SH-SY5Y (cell line): ENCODE results near the gene TMEM234.

Experiments used
- GATA2 ChIP-seq: IDR thresholded peaks from 2 replicates; pipeline ENCODE4 v1.6.1; 2011; ENCODE audit warnings: mild to moderate bottlenecking, low read depth, low read length
- GATA3 ChIP-seq: IDR thresholded peaks from 2 replicates; pipeline ENCODE4 v1.6.1; 2011; ENCODE audit warnings: low read depth, mild to moderate bottlenecking, low read length, moderate library complexity

DNA sequence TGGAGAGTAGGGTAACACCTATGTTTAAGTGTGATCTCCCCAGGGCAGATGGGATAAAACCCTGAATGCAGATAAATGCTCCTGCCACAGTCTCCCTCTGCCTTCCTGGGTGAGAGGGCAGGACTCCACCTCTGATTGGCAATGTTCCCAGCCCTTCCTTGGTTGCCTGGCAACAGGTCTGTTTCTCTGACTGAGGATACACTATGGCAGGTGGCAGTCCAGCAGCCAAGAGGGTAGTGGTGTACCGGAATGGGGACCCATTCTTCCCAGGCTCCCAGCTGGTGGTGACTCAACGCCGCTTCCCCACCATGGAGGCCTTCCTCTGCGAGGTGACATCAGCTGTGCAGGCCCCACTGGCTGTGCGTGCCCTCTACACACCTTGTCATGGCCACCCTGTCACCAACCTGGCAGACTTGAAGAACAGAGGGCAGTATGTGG, 13.2 kb downstream of the TMEM234 start, which contains the start of gene DCDC2B:
- TF ChIP-seq GATA2 (no peak), GATA3 (no peak)
